Measurements from ENCODE around the gene CCL7.

Gene CCL7

GRCh38 chr17:34248511-34249024 lies 21.5 kb upstream of the CCL7 start:
- DNase-seq = no peak

GRCh38 chr17:34249061-34249460 lies 21.0 kb upstream of the CCL7 start:
- DNase-seq = no peak

- no peak for DNase-seq
Measured at GRCh38 chr17:34249478-34249877, 20.5 kb upstream of the CCL7 start.

- no peak for DNase-seq
Measured at GRCh38 chr17:34251186-34251585, 18.8 kb upstream of the CCL7 start.

GRCh38 chr17:34252095-34252443 lies 18.0 kb upstream of the CCL7 start:
- no peak for DNase-seq

- no peak for DNase-seq
Measured at GRCh38 chr17:34252444-34253138, 17.4 kb upstream of the CCL7 start.

GRCh38 chr17:34253139-34253525 lies 16.9 kb upstream of the CCL7 start:
- DNase-seq = no peak

GRCh38 chr17:34254146-34254545 lies 15.9 kb upstream of the CCL7 start:
- no peak for DNase-seq

- no peak for DNase-seq
Measured at GRCh38 chr17:34254651-34255380, 15.2 kb upstream of the CCL7 start, which contains the start of gene CCL2. TSS of gene CCL2 (plus strand) at chr17:34255285. CDS start at chr17:34255350, 65 bp downstream.

GRCh38 chr17:34255381-34255732 lies 14.7 kb upstream of the CCL7 start:
- DNase-seq = no peak

GRCh38 chr17:34255841-34256240 lies 14.2 kb upstream of the CCL7 start:
- DNase-seq = no peak

GRCh38 chr17:34257299-34257985 lies 12.6 kb upstream of the CCL7 start:
- no peak for DNase-seq

- no peak for DNase-seq
Measured at GRCh38 chr17:34257986-34258326, 12.1 kb upstream of the CCL7 start.

GRCh38 chr17:34259146-34259545 lies 10.9 kb upstream of the CCL7 start:
- DNase-seq = no peak

GRCh38 chr17:34260861-34261260 lies 9.2 kb upstream of the CCL7 start:
- DNase-seq = no peak

- DNase-seq = no peak
Measured at GRCh38 chr17:34261568-34262337, 8.3 kb upstream of the CCL7 start.

GRCh38 chr17:34265711-34266110 lies 4.3 kb upstream of the CCL7 start:
- no peak for DNase-seq

GRCh38 chr17:34275881-34276280 lies 5.9 kb downstream of the CCL7 start:
- no peak for DNase-seq

GRCh38 chr17:34276826-34277225 lies 6.8 kb downstream of the CCL7 start:
- DNase-seq = no peak

- DNase-seq = no peak
Measured at GRCh38 chr17:34283571-34283970, 13.6 kb downstream of the CCL7 start.

- no peak for DNase-seq
Measured at GRCh38 chr17:34285286-34285792, 15.3 kb downstream of the CCL7 start, which contains the start of gene CCL11. TSS of gene CCL11 (plus strand) at chr17:34285742. CDS start at chr17:34285809, 67 bp downstream.

GRCh38 chr17:34287875-34288274 lies 17.9 kb downstream of the CCL7 start:
- DNase-seq = no peak

GRCh38 chr17:34290586-34290985 lies 20.6 kb downstream of the CCL7 start:
- DNase-seq = no peak

Data from NCI-H2081 (cell line).